ENCODE results near the gene KCNK15.
"Not testable (repeated sequence)": the region's sequence is repeated elsewhere in the genome, so short reads cannot be mapped to it uniquely, and the experiment has no call there.

The KCNK15 gene

GRCh38 chr20:44761423-44761822 is 15.8 kb downstream of the KCNK15 start:
- H4K20me1 ChIP-seq (ENCODE audit: insufficient read depth, low read length, poor library complexity, severe bottlenecking): no peaks in the 10 kb centered on the region
- no peaks in the 10 kb centered on the region for H3K4me1 ChIP-seq (ENCODE audit: insufficient read depth, low read length, poor library complexity, severe bottlenecking)
- H2AFZ ChIP-seq (ENCODE audit: low read length): no peak overlapping the region
- H3K9me2 ChIP-seq (replicated peaks; ENCODE audit: low read depth, low read length): no peaks in the 10 kb centered on the region
- no peak for TF ChIP-seq EZH2phosphoT487 (IDR thresholded peaks at IDR 0.05; ENCODE audit: borderline replicate concordance)
- TF ChIP-seq, protein P1, sequence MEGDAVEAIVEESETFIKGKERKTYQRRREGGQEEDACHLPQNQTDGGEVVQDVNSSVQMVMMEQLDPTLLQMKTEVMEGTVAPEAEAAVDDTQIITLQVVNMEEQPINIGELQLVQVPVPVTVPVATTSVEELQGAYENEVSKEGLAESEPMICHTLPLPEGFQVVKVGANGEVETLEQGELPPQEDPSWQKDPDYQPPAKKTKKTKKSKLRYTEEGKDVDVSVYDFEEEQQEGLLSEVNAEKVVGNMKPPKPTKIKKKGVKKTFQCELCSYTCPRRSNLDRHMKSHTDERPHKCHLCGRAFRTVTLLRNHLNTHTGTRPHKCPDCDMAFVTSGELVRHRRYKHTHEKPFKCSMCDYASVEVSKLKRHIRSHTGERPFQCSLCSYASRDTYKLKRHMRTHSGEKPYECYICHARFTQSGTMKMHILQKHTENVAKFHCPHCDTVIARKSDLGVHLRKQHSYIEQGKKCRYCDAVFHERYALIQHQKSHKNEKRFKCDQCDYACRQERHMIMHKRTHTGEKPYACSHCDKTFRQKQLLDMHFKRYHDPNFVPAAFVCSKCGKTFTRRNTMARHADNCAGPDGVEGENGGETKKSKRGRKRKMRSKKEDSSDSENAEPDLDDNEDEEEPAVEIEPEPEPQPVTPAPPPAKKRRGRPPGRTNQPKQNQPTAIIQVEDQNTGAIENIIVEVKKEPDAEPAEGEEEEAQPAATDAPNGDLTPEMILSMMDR (conservative IDR thresholded peaks at IDR 0.05; ENCODE audit: low read length): no peak
- H3K9me3 ChIP-seq (ENCODE audit: insufficient read depth, low read depth, low read length): no peaks in the 10 kb centered on the region
- H3K9ac ChIP-seq (ENCODE audit: low read depth, low read length, poor library complexity, severe bottlenecking): no peak overlapping the region
- H3F3A ChIP-seq (ENCODE audit: low read depth): no peaks in the 10 kb centered on the region
- no peak overlapping the region for H3K4me3 ChIP-seq (ENCODE audit: low read length, poor library complexity, severe bottlenecking)
- H3K36me3 ChIP-seq (ENCODE audit: insufficient read depth, low read length): no peaks in the 10 kb centered on the region
- no peaks in the 10 kb centered on the region for H3K27me3 ChIP-seq (ENCODE audit: insufficient read depth, low read length, poor library complexity, severe bottlenecking)
- H3K4me2 ChIP-seq (ENCODE audit: low read depth, low read length, poor library complexity, severe bottlenecking): no peak overlapping the region
- H3K79me2 ChIP-seq (ENCODE audit: insufficient read depth, low read length): no peaks in the 10 kb centered on the region

- H3K9ac ChIP-seq (ENCODE audit: low read depth, low read length, poor library complexity, severe bottlenecking): no peak overlapping the region
- no peaks in the 10 kb centered on the region for H3K4me1 ChIP-seq (ENCODE audit: insufficient read depth, low read length, poor library complexity, severe bottlenecking)
- no peak for TF ChIP-seq EZH2phosphoT487 (IDR thresholded peaks at IDR 0.05; ENCODE audit: borderline replicate concordance)
- TF ChIP-seq, protein P1 (conservative IDR thresholded peaks at IDR 0.05; ENCODE audit: low read length): no peak
- H3K36me3 ChIP-seq (ENCODE audit: insufficient read depth, low read length): no peaks in the 10 kb centered on the region
- no peaks in the 10 kb centered on the region for H3K9me2 ChIP-seq (replicated peaks; ENCODE audit: low read depth, low read length)
- H3K79me2 ChIP-seq (ENCODE audit: insufficient read depth, low read length): no peaks in the 10 kb centered on the region
- H3K27me3 ChIP-seq (ENCODE audit: insufficient read depth, low read length, poor library complexity, severe bottlenecking): no peaks in the 10 kb centered on the region
- no peak overlapping the region for H3K4me3 ChIP-seq (ENCODE audit: low read length, poor library complexity, severe bottlenecking)
- no peaks in the 10 kb centered on the region for H3F3A ChIP-seq (ENCODE audit: low read depth)
- H4K20me1 ChIP-seq (ENCODE audit: insufficient read depth, low read length, poor library complexity, severe bottlenecking): no peaks in the 10 kb centered on the region
- no peak overlapping the region for H2AFZ ChIP-seq (ENCODE audit: low read length)
- H3K4me2 ChIP-seq (ENCODE audit: low read depth, low read length, poor library complexity, severe bottlenecking): no peak overlapping the region
- H3K9me3 ChIP-seq (ENCODE audit: insufficient read depth, low read depth, low read length): no peaks in the 10 kb centered on the region
Measured at GRCh38 chr20:44762466-44763140, 16.9 kb downstream of the KCNK15 start.

DNA sequence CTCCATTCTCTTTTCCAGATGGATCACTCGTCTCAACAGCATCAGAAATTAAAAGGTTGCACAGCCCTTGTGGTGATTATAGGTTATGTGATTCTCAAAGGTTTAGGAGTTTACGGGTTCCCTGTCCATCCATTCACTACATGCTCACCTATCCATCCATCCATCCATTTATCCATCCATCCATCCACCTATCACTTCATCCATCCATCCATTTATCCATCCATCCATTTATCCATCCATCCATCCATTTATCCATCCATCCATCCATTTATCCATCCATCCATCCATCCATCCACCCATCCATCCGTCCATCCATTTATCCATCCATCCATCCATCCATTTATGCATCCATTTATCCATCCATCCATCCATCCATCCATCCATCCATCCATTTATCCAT is 18.1 kb downstream of the KCNK15 start:
- not testable (repeated sequence) for H3K4me2 ChIP-seq (ENCODE audit: low read depth, low read length, poor library complexity, severe bottlenecking); H3K9ac ChIP-seq (ENCODE audit: low read depth, low read length, poor library complexity, severe bottlenecking); H3K79me2 ChIP-seq (ENCODE audit: insufficient read depth, low read length); H3K9me2 ChIP-seq (replicated peaks; ENCODE audit: low read depth, low read length); H2AFZ ChIP-seq (ENCODE audit: low read length); H4K20me1 ChIP-seq (ENCODE audit: insufficient read depth, low read length, poor library complexity, severe bottlenecking); H3K4me3 ChIP-seq (ENCODE audit: low read length, poor library complexity, severe bottlenecking); H3K9me3 ChIP-seq (ENCODE audit: insufficient read depth, low read depth, low read length); H3K36me3 ChIP-seq (ENCODE audit: insufficient read depth, low read length); H3K4me1 ChIP-seq (ENCODE audit: insufficient read depth, low read length, poor library complexity, severe bottlenecking); H3F3A ChIP-seq (ENCODE audit: low read depth); H3K27me3 ChIP-seq (ENCODE audit: insufficient read depth, low read length, poor library complexity, severe bottlenecking)

DNA sequence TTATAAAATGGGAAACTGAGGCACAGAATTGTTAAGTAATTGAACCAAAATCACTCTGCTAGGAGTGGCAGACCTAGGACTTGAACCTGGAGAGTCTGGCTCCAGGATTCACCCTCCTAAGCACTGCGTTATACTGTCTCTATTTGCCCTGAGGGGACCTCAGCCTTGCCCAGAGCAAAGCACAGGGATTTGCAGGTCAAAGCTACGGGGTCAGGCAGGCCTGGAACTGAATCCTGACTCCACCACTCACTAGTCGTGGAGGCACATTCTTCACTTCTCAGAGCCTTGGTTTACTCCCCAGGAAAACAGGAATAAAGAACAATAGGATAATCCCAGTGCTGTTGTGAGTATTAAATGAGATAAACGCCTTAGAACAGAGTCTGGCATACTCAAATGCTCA is 19.4 kb downstream of the KCNK15 start:
- Histone ChIP-seq H3F3A (ENCODE audit: low read depth) (no peaks in the 10 kb centered on the region), H3K4me3 (ENCODE audit: low read length, poor library complexity, severe bottlenecking) (no peak overlapping the region), H3K9me2 (replicated peaks; ENCODE audit: low read depth, low read length) (no peaks in the 10 kb centered on the region), H3K9me3 (ENCODE audit: insufficient read depth, low read depth, low read length) (no peaks in the 10 kb centered on the region), H3K4me2 (ENCODE audit: low read depth, low read length, poor library complexity, severe bottlenecking) (no peak overlapping the region), H2AFZ (ENCODE audit: low read length) (no peak overlapping the region), H3K36me3 (ENCODE audit: insufficient read depth, low read length) (no peaks in the 10 kb centered on the region), H3K79me2 (ENCODE audit: insufficient read depth, low read length) (no peaks in the 10 kb centered on the region), H3K4me1 (ENCODE audit: insufficient read depth, low read length, poor library complexity, severe bottlenecking) (peaks cover 8% of the 10 kb centered on the region), H4K20me1 (ENCODE audit: insufficient read depth, low read length, poor library complexity, severe bottlenecking) (no peaks in the 10 kb centered on the region), H3K9ac (ENCODE audit: low read depth, low read length, poor library complexity, severe bottlenecking) (no peak overlapping the region), H3K27me3 (ENCODE audit: insufficient read depth, low read length, poor library complexity, severe bottlenecking) (no peaks in the 10 kb centered on the region)
- TF ChIP-seq EZH2phosphoT487 (IDR thresholded peaks at IDR 0.05; ENCODE audit: borderline replicate concordance): no peak
- TF ChIP-seq, protein P1 (conservative IDR thresholded peaks at IDR 0.05; ENCODE audit: low read length): no peak
